Hematopoietic multipotent progenitor cell treated with erythropoietin and hydrocortisone succinate and interleukin-3 and kit ligand, for 15 days (in vitro differentiated cells): Measurements from ENCODE around the gene CHD2.
"Not testable (repeated sequence)": the region's sequence is repeated elsewhere in the genome, so short reads cannot be mapped to it uniquely, and the experiment has no call there.

Source experiments
- DNase-seq: peaks from one replicate; pipeline ENCODE4 v3.0.0-alpha.2; 2015; ENCODE audit warnings: low spot score

CHD2 gene

GRCh38 chr15:92906020-92906419, 5.9 kb downstream of the CHD2 start:
- DNase-seq: no peak

- DNase-seq: peak; percentile 75
Observed at GRCh38 chr15:92906563-92907081, 6.5 kb downstream of the CHD2 start.

GRCh38 chr15:92907229-92907628, 7.1 kb downstream of the CHD2 start:
- DNase-seq: peak; percentile 61

- DNase-seq: peak; percentile 35
Observed at GRCh38 chr15:92907896-92908712, 8.0 kb downstream of the CHD2 start.

GRCh38 chr15:92908713-92909057, 8.6 kb downstream of the CHD2 start:
- DNase-seq: no peak

- no peak for DNase-seq
Observed at GRCh38 chr15:92909136-92909781, 9.1 kb downstream of the CHD2 start.

GRCh38 chr15:92910451-92910850, 10.3 kb downstream of the CHD2 start:
- DNase-seq: no peak

- no peak for DNase-seq
Observed at GRCh38 chr15:92914103-92914499, 14.0 kb downstream of the CHD2 start.

GRCh38 chr15:92914768-92915221, 14.7 kb downstream of the CHD2 start:
- no peak for DNase-seq

- no peak for DNase-seq
Observed at GRCh38 chr15:92915766-92916435, 15.8 kb downstream of the CHD2 start.

GRCh38 chr15:92917598-92918407, 17.7 kb downstream of the CHD2 start:
- DNase-seq: peak; percentile 97

GRCh38 chr15:92918881-92919280, 18.8 kb downstream of the CHD2 start:
- DNase-seq: not testable (repeated sequence)

- DNase-seq: no peak
Observed at GRCh38 chr15:92920595-92921161, 20.6 kb downstream of the CHD2 start.

GRCh38 chr15:92921215-92922131, 21.3 kb downstream of the CHD2 start:
- DNase-seq: no peak

GRCh38 chr15:92922418-92923002, 22.4 kb downstream of the CHD2 start:
- DNase-seq: no peak

GRCh38 chr15:92924216-92924615, 24.1 kb downstream of the CHD2 start:
- DNase-seq: no peak

GRCh38 chr15:92925454-92925853, 25.3 kb downstream of the CHD2 start:
- no peak for DNase-seq

GRCh38 chr15:92928225-92928750, 28.2 kb downstream of the CHD2 start:
- no peak for DNase-seq

GRCh38 chr15:92929002-92929401, 28.9 kb downstream of the CHD2 start:
- DNase-seq: no peak
